HG02973 (cell line): ENCODE measurements around the gene UMODL1.

ENCODE experiments used
- ATAC-seq: cut with Tn5 transposase; IDR thresholded peaks from one replicate; pipeline ENCODE4 v1.9.1; 2021; ENCODE audit warnings: moderate library complexity; ENCODE audit not compliant: unreplicated experiment

Gene UMODL1

DNA sequence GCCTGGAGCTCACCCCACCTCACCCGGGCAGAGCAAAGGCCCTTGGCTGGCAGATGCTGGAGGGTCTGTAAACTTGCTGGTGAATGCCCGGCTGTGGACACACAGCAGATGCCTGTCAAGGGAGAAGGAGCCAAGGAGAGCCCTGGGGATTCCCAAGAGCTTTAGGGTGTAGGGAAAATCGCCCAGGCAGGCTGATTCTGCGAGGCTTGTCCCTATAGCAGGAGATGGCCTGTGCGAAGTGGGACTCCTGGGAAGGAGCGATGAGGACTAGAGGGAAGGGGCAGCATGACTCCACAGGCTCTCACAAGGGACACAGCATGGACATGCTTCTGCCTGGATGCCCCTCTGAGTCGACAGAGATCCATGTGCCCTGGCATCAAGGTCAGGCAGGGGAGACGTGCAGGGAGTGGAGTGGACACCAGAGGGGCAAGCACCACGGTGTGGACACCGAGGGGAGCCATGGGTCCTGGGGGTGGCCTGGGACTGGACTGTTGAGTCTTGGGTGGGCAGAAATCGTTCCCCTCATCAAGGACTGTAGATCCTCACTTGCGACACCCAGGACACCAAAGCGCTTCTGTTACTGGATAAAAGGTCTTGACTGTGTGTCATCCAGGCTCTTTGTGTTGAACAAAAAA lies 76.4 kb downstream of the UMODL1 start:
- ATAC-seq = no peak

DNA sequence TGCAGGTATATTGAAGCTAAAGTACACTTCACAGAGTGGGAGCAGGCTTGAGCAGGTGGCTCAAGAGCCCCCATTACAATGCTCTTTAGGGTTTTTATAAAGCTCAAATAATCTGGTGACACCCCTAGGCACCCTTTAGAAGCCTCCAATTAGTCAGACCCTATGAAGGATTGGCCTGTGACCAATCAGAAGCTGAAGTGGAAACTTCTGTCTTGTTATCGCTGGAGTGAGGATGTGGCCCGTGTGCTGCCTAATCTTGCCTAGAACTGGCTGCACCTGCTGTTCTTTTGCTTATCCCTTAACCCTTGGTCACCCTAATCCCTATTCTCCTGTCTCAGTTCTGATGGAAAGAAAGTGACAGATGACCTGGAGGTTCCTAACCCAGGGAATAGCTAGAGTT lies 77.0 kb downstream of the UMODL1 start:
- no peak for ATAC-seq

DNA sequence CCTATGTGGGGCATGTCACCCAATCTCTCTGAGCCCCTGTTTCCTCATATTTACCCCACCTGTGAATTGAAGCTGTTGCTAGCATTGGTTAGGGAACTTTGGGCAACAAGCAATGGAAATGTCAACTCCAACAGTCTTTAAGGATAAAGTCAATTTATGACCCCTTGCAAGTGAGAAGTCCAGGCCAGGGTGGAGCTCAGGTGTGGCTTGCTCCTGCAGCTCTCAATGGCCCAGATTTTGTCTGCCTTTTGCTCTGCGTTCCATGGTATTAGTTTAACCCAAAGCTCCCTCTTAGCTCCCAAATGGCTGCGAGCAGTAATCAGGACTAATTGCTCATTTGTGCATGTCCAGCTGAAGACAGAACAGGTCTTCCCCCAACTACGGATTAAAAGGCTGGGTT lies 77.5 kb downstream of the UMODL1 start:
- no peak for ATAC-seq

DNA sequence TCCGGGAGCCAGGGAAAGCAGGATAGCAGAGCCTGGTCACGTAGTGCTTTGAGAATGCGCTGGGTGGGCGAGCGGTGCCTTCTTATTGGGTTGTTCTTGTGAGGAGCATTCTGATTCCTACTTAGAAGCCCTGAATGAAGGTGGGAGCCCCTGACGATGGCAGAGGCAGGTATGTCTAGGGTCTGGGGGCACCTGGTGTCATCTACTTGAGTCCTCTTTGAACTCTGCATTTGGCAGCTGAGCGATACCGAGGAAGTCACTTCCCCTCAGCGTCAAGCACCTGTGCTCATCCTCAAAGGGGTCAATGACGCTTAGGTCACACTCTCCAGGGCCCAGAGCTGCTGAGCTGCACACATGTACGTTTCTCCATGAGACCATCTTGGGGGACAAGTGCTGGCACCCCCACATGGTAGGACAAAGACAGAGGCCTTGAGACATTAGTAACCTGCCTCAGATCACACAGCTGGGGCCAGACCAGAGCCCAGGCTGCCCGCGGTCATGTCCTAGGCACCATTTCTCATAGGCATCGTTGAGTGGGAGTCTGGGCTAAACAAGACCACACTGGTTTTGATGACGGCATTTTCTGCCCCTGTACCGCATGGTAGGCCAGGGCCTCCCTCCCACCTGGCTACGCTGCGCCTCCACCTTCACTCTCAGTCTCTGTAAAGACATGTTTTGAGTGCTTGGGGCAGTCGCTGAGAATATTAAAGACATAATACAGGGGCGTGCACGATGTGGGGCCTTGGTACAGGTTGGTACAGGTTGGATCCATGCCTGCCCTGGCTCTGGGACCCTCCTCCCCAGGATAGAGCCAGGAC lies 78.7 kb downstream of the UMODL1 start:
- ATAC-seq = no peak

DNA sequence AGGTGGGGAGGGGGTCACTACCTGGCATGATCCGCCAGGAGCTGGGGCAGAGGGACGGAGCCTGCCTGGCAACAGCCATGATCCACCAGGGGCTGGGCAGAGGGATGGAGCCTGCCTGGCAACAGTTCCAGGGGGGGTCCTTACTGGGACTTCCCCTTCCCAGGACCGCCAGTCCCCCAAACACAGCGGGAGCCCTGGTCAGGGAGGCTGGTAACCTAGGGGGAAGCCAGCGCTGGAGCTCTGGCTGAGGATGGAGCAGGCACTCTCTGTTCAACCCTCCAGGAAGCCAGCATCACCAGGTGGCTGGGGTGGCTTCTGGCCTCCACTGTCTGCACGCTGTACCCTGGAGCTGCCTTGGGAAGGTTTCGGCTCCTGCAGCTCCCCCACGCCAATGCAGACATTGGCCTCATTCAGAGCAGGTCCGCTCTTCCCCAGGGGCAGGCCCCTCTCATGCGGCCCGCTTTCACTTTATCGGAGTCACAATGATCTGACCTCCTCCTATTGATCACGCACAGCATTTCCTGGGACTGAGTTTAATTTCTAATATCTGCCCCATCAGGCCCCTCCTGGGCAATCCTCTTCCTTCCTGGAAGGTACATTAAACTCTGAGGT lies 79.5 kb downstream of the UMODL1 start:
- no peak for ATAC-seq

DNA sequence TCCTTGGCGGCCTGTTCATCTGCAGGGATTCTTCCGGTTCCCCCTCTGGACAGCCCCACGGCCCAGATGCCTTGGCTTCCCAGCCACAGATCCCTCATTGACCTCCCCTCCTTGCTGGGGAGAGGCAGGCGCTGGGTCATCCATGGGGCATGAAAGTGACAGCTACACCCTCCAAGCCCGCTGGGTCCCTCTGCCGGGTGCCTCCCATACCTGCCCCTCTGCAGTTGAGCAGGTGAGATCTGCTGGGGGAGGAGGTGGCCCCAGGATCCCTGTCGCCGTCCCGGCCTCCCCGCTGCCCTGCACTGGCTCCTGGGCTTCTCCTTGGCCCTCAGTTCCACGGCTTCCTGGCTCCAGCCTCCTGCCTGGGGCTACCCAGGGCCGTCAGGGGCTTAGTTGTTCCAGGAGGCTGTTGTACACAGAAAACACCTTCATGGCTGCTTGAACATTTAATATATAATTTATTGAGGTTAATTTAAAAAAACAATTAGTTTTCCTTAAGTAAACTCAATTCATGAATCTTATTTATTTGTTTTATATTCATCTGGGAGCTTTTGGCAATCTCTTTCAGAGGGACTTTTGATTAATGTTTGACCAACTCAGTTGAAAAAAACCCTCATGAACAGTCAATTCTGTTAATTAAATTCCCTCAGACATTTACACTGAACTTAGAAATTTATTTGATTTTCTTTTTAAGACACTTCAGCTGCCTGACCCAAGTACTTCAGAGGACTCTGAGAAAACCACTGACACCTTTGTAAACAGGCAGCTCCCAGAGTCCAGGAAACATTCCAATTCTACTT lies 80.2 kb downstream of the UMODL1 start:
- no peak for ATAC-seq

DNA sequence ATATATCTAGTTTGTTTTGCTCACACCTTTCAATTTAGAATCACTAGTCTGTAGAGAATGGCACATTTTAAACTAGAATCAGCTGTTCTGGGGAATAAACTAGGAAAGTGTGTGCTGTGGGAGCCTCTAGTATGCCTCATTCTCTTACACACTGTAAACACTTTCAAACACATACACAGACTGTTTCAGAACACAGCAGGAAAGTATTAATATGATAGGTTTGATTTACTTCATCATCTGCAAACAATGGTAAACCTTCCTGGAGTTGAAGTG lies 80.8 kb downstream of the UMODL1 start:
- no peak for ATAC-seq

DNA sequence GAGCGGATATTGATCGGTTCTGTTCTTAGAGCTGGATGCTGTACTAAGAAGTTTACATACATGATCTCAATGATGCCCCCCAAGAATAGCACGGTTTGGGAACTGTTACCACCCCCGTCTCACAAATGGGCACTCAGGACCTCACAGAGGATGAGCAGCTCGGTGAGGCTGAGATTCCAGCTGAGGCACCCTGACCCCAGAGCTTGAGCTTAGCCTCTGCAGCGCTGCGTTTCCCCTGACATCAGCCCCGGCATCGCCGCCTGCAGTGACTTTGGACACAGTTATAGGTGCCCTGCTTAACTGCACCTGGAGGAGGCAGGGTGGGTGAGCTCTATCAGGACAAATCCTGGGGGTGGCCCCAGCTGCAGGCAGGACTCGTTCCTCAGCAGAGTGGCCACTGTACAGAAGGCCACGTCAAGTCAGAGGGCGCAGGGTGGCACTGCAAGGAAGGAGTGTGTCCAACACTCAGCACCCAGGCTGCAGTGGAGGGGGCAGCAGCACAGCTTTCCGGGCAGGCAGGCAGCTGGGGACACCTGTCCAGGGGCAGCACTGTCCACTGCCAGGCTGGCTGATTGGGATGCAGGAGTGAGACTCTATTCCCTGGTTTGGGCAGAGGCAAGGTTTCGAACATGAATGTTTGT lies 82.0 kb downstream of the UMODL1 start:
- no peak for ATAC-seq

DNA sequence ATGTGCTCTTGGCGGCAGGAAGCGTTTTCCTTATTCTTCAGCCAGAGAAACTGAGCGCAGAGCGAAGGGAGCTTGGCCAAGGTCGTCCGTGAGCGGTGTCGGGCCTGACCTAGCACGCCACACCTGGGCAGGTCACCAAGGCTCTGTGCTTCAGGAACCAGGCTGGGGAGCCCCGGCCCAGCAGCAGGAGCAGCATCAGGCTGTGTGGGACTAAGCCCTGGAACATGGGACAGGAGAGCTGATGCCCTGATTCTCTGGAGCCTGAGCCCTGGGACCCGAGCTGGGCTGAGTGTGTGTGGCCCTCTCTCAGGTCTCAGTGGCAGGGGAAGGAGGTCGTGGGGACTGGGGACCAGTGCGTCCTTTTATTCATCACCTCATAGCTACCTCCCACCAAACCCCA lies 82.6 kb downstream of the UMODL1 start:
- no peak for ATAC-seq

DNA sequence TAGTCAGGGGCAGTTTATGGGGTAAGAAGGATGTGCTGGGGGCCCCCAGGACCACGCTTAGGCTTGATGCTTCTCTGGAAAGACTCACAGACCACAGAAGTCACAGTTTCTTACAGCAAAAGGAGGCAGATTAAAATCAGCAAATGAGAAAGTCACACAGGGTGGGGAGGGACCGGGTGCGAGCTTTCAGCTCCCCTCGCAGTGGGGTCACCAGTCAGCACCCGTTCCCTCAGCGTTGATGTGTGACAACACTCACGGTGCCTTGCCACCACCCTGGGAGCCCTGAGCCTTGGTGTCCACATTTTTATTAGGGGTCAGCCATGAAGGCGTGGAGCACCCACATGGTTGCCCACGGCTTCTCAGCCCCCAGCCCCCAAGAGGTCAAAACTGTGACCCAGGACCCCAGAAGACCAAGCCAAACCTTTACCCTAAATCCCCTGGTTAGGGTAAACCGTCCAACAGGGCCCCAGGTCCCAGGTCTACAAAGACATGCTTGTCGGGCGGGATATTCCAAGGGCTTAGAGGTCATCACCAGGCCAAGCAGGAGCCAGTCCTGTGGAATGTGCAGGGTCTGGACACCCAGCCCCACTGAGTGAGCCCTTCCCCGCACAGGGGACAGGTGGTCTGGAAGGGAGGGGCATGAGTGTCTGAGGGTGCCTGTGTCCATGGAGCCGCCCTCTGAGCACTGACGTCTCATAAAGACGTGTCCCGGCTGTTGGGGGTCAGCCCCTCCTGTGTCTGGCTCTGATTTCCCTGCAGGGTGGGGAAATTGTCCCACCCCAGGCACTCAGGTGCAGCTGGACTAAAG lies 83.3 kb downstream of the UMODL1 start:
- ATAC-seq = no peak

DNA sequence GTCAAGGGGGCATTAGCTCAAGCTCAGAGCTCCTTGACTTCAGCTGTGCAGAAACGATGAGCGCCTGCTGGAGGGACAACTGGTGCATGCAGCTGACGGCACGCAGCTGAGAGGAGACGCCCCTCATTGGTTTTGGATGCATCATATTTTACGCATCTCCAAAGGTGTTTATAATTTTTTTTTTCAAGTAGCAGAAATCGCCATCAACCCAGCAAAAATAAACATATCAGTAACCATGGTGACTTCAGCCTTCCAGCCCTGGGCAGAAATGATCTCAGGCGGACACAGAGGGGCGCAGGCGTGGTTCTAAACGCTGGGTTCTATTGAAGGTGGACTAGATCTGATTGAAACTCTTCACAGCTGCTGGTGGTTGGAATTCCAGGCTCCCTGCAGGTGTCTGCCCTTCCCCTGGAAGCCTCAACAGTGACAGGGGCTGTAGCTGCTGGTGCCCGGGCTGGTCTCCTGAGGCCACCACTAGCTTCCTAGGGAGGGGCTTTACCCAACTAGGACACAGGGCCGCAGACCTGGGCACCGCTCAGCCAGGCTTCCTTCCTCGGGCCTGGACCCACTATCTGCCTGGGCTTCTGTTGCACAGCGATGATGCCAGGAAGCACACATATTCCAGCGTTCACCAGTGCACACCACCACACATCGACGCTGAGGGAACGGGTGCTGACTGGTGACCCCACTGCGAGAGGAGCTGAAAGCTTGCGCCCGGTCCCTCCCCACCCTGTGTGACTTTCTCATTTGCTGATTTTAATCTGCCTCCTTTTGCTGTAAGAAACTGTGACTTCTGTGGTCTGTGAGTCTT lies 84.1 kb downstream of the UMODL1 start:
- ATAC-seq = no peak

DNA sequence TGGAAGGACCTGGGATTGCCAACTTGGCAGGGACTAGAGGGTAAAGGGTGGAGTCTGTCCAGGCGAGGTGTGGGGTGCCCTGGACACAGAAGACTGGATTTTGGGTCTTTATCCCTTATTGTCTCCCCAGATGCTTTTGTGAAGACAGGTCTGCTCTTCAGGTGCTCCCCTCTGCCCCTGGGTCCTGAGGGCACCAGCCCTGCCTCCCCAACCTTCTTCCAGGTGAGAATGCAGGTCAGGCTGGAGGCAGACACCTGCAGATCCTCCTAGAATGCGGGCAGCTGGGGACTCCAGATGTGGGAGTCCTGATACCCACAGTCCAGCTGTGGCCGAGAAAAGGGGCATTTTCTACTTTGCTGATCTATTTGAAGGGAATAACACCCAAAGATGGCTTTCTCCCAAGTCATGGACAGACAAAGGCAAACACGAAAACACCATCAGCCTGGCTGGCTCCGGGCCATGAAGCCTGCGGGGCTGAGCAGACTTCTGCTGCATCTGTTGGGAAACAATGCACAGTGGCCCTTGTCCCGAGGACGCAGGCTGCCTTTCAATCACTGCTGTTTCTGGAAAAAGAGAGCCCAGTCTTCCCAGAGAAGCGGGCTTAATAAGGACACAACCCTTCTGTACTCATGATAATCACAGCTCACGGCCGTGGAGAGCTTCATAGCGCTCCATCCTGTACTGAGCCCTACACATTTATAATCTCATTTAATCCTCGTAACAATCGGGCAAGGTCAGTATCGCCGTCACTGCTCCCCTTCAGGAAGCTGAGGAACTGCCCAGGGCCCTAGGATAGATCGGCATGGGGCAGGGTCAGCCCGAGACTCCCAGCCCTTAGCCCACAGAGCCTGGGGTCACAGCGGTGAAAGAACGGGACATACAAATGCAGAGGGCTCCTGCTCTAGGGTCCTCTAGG lies 85.8 kb downstream of the UMODL1 start:
- ATAC-seq = no peak

DNA sequence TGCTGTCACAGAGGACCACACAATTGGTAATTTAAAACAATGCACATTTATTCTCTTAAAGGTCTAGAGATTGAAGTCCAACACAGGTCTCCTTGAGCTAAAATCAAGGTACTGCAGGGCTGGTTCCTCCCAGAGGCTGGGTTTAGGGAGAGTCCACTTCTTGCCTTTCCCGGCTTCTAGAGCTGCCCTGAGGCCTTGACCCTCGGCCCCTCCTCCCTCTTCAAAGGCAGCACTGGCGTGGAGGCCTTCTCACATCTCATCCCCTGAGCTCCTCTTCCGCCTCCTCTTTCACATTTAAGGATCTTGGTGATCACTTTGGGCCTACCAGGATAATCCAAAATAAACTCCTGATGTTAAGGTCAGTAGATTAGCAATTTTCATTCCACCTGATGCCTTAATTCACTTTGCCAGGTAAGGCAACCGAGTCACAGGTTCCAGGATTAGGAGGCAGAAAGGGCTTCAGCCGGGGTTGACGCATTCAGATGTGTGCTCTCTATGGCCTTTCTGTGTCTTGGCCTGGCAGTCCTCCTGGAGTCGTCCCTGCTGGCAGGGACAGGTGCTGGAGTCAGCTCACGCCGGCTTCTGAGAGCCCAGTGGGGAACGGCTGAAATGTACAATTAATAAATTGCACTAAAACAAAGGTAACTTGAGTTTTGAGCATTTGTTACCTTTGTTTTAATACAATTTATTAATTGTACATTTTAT lies 86.6 kb downstream of the UMODL1 start:
- no peak for ATAC-seq

DNA sequence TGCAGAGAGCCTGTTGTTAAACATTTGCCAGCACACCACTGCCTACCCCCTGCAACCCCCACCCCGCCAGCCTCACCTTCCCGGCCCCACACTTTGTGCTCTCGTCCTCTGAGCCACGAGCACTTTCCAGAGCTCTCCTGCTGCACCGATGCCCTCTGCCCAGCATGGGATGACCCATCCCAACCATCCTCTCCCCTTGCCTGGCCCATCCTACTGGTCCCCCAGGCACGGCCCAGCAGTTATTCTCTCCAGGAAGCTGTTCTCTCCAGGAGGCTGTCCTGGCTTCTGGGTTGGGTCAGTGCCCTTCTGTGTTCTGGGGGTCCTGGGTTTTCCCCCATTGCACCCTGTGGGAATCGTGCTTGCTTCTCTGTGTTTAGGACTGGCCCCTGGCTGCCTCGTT lies 87.7 kb downstream of the UMODL1 start:
- ATAC-seq = no peak

DNA sequence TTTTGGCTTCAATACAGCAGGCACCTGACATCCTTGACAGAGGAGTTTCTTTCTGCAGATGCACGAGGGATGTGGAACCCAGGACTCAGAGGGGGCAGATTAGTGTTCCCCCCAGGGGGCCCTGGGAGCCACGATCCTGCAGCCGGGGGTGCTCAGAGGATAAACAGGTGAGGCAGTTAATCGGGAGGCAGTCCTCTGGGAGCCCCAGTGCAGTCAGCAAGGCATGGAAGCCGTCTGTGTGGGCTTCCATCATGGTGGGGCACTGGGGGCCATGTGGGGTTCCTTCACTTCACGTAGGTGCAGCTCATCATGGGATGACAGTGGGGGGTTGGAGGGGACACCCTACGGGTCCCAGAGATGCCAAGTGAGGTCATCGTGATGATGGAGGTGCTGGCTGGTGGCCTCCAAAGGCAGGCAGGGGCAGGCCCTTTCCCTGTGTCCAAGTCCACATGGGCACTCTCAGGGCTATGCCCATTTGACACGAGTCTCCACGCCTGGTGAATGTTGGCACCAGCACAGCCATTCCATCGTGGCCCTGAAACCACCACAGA lies 88.5 kb downstream of the UMODL1 start:
- ATAC-seq = no peak

DNA sequence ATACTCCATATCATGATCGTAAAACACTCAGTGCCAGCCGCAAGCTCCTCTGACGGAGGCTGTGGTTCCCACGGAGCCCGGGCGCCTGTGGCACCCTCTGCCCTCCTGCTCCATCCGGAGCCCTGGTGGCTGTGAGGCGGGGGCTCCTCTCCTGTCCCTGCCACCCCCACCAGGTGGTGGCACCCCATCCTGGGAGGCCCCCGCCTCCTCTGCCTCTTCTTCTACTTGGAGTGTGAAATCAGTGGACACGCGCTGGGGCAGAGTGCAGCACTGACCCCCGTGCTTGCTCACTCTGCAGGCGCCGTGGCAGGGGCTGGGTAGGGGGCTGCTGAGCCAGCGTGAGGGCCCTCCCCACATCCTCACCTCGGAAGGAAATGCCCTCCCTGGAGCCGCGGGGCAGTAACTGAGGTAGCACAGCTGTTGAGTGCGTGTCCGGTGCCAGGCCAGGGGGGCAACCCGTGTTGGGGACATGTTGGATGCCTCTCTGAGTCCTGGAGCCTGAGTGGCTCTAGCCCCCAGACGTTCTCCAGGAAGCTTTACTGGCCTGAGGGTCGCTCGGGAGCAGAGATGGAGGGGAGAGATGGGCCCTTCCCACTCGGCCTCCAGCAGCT lies 89.1 kb downstream of the UMODL1 start:
- no peak for ATAC-seq

DNA sequence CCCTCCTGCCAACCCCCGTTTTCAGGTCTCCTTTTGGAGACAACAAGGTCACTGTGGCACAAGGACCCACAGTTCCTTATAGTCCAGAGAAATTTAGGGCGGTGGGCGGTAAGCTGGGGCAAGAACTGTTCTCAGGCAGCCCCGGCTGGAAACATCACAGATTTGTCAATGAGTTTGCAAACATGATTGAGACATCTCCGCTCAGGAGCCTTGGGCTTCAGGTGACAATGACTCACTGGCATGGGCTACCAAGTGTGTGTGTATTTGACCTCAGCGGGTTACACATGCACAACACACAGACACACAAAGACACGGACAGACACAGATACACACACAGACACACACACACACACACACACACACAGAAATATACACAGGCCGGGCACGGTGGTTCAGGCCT lies 89.6 kb downstream of the UMODL1 start:
- no peak for ATAC-seq
